GM23248 (cell line): ENCODE data around the gene CD300LF. TPM values are rescaled to one million over a fixed set of nuclear protein-coding genes. Genes with fewer than 3 reads are reported as not detected.

ENCODE experiments used
- DNase-seq: peaks from one replicate; pipeline ENCODE4 v3.0.0-alpha.2; 2015
- H2AFZ ChIP-seq: fragments of 200-600 bp; sonication (generic); 2 replicates; pipeline ENCODE4 v1.6.1; 2016; ENCODE audit warnings: antibody characterized with exemption
- H3F3A ChIP-seq: fragments of 200-600 bp; sonication (generic); 2 replicates; pipeline ENCODE4 v1.6.1; 2016; ENCODE audit warnings: mild to moderate bottlenecking, antibody characterized with exemption, mixed run types; ENCODE audit not compliant: insufficient read depth
- H3K27ac ChIP-seq: fragments of 200-600 bp; sonication (generic); 2 replicates; pipeline ENCODE4 v1.5.1; 2016; ENCODE audit warnings: mild to moderate bottlenecking
- H3K27me3 ChIP-seq: fragments of 200-600 bp; sonication (generic); replicated peaks from 2 replicates; pipeline ENCODE4 v1.6.1; 2016; ENCODE audit warnings: mild to moderate bottlenecking; ENCODE audit not compliant: insufficient read depth
- H3K36me3 ChIP-seq: fragments of 200-600 bp; sonication (generic); 2 replicates; pipeline ENCODE4 v1.6.1; 2016; ENCODE audit warnings: low read depth, mild to moderate bottlenecking
- H3K4me1 ChIP-seq: fragments of 200-600 bp; sonication (generic); 2 replicates; pipeline ENCODE4 v1.6.1; 2016; ENCODE audit warnings: mild to moderate bottlenecking; ENCODE audit not compliant: insufficient read depth
- H3K4me2 ChIP-seq: fragments of 200-600 bp; sonication (generic); one replicate; pipeline ENCODE4 v1.6.1; 2016; ENCODE audit warnings: mild to moderate bottlenecking; ENCODE audit not compliant: unreplicated experiment
- H3K4me3 ChIP-seq: fragments of 200-600 bp; sonication (generic); 2 replicates; pipeline ENCODE4 v1.5.1; 2016; ENCODE audit warnings: mild to moderate bottlenecking
- H3K79me2 ChIP-seq: fragments of 200-600 bp; sonication (generic); 2 replicates; pipeline ENCODE4 v1.6.1; 2016; ENCODE audit warnings: mild to moderate bottlenecking; ENCODE audit not compliant: insufficient read depth
- H3K9ac ChIP-seq: fragments of 200-600 bp; sonication (generic); 2 replicates; pipeline ENCODE4 v1.6.1; 2016; ENCODE audit warnings: mild to moderate bottlenecking
- H3K9me2 ChIP-seq: fragments of 200-600 bp; sonication (generic); 2 replicates; pipeline ENCODE4 v1.6.1; 2016; ENCODE audit warnings: mixed run types, mild to moderate bottlenecking, moderate library complexity; ENCODE audit not compliant: insufficient read depth
- H3K9me3 ChIP-seq: fragments of 200-600 bp; sonication (generic); one replicate; pipeline ENCODE4 v1.6.1; 2017; ENCODE audit warnings: low read depth
- H4K20me1 ChIP-seq: fragments of 200-600 bp; sonication (generic); 2 replicates; pipeline ENCODE4 v1.6.0; 2016; ENCODE audit not compliant: insufficient read depth
- EZH2 ChIP-seq: fragments of 200-600 bp; sonication (generic); IDR thresholded peaks from 2 replicates; pipeline ENCODE4 v1.6.1; 2018; ENCODE audit warnings: antibody characterized with exemption, mild to moderate bottlenecking; ENCODE audit not compliant: insufficient read depth, poor library complexity, severe bottlenecking
- EZH2phosphoT487 ChIP-seq: fragments of 200-600 bp; sonication (generic); IDR thresholded peaks from 2 replicates; pipeline ENCODE4 v1.6.1; 2018; ENCODE audit warnings: antibody characterized with exemption, moderate library complexity, mild to moderate bottlenecking, low read depth; ENCODE audit not compliant: insufficient read depth
- WGBS, 2 experiments: methylation state at CpG; one replicate each; pipeline ENCODE4 v1.1.6; 2015 to 2017; ENCODE audit warnings: low lambda C conversion rate in 2 of 2, low coverage in 1 of 2; ENCODE audit errors: missing lambda C conversion rate in 2 of 2; 5-methylcytosine and 5-hydroxymethylcytosine counted together
- in situ Hi-C: fragments of 300-500 bp; cut with MboI; formaldehyde crosslinking; loops from 2 replicates; pipeline ENCODE4 v1.15.0; 2020
- polyA plus RNA-seq: library from polyadenylated mRNA; unstranded; fragments of >200 nt; fragmentation: Nextera tagmentation; extraction: Ambion mirVana; gene quantifications from 2 replicates; pipeline ENCODE4 v1.2.1, GENCODE V29; 2016
- total RNA-seq: library from RNA; depleted of rRNA; stranded (reverse); fragments of >200 nt; shearing (Covaris generic); gene quantifications from 2 replicates; pipeline ENCODE4 v1.2.3, GENCODE V29; 2014

CD300LF gene
- total and polyA plus RNA-seq, 2 experiments from 2014 or later, result not detected

- Histone ChIP-seq H3K27me3 (no peaks in the 10 kb centered on the region), H3F3A (no peaks in the 10 kb centered on the region), H2AFZ (no peak overlapping the region), H3K79me2 (no peaks in the 10 kb centered on the region), H3K27ac (no peak overlapping the region), H3K4me1 (no peaks in the 10 kb centered on the region), H3K36me3 (no peaks in the 10 kb centered on the region), H3K9ac (no peak overlapping the region), H3K9me2 (no peaks in the 10 kb centered on the region), H4K20me1 (no peaks in the 10 kb centered on the region), H3K4me3 (no peak overlapping the region), H3K4me2 (no peak overlapping the region), H3K9me3 (no peaks in the 10 kb centered on the region)
- in situ Hi-C loops, result no loop called here
- 82 to 83% methylated on average over 9 of the region's 9 CpGs for WGBS, 2 experiments
- DNase-seq, result no peak
- TF ChIP-seq EZH2phosphoT487 (no peak), EZH2 (no peak)
Measured at GRCh38 chr17:74752415-74752814, 39.7 kb upstream of the CD300LF start.

GRCh38 chr17:74750327-74751069, 37.8 kb upstream of the CD300LF start:
- no peak for DNase-seq
- no peak overlapping the region for H3K9ac ChIP-seq
- no peaks in the 10 kb centered on the region for H3K79me2 ChIP-seq
- TF ChIP-seq EZH2phosphoT487 (no peak), EZH2 (no peak)
- H4K20me1 ChIP-seq, result no peaks in the 10 kb centered on the region
- H3K9me3 ChIP-seq, result no peaks in the 10 kb centered on the region
- H2AFZ ChIP-seq, result no peak overlapping the region
- 89% methylated on average over 13 of the region's 13 CpGs for WGBS, 2 experiments
- H3K27me3 ChIP-seq, result no peaks in the 10 kb centered on the region
- H3K4me1 ChIP-seq, result no peaks in the 10 kb centered on the region
- no peaks in the 10 kb centered on the region for H3K36me3 ChIP-seq
- no peaks in the 10 kb centered on the region for H3K9me2 ChIP-seq
- H3F3A ChIP-seq, result no peaks in the 10 kb centered on the region
- in situ Hi-C loops, result no loop called here
- no peak overlapping the region for H3K4me3 ChIP-seq
- H3K27ac ChIP-seq, result no peak overlapping the region
- H3K4me2 ChIP-seq, result no peak overlapping the region

GRCh38 chr17:74750039-74750326, 37.3 kb upstream of the CD300LF start:
- Histone ChIP-seq H3K36me3 (no peaks in the 10 kb centered on the region), H3K4me2 (no peak overlapping the region), H3F3A (no peaks in the 10 kb centered on the region), H3K4me1 (no peaks in the 10 kb centered on the region), H3K9me3 (no peaks in the 10 kb centered on the region), H3K4me3 (no peak overlapping the region; the same call in 1 of the 2 replicates), H3K79me2 (no peaks in the 10 kb centered on the region), H3K27ac (no peak overlapping the region), H2AFZ (no peak overlapping the region), H4K20me1 (no peaks in the 10 kb centered on the region), H3K27me3 (no peaks in the 10 kb centered on the region), H3K9me2 (no peaks in the 10 kb centered on the region), H3K9ac (no peak overlapping the region)
- 94 to 100% methylated on average over 6 of the region's 6 CpGs for WGBS, 2 experiments
- TF ChIP-seq EZH2 (no peak), EZH2phosphoT487 (no peak)
- no peak for DNase-seq
- in situ Hi-C loops, result no loop called here

- no peaks in the 10 kb centered on the region for H3K9me2 ChIP-seq
- H3K36me3 ChIP-seq, result no peaks in the 10 kb centered on the region
- H3F3A ChIP-seq, result no peaks in the 10 kb centered on the region
- H3K4me1 ChIP-seq, result no peaks in the 10 kb centered on the region
- no peaks in the 10 kb centered on the region for H3K9me3 ChIP-seq
- H3K27ac ChIP-seq, result no peak overlapping the region
- peak overlapping the region; percentile 81 for H3K4me2 ChIP-seq
- H3K79me2 ChIP-seq, result no peaks in the 10 kb centered on the region
- TF ChIP-seq EZH2 (no peak), EZH2phosphoT487 (no peak)
- peak overlapping the region; percentile 85 for H2AFZ ChIP-seq
- H3K9ac ChIP-seq, result peak overlapping the region; percentile 41; the same call in 1 of the 2 replicates
- H3K4me3 ChIP-seq, result peak overlapping the region; percentile 76
- WGBS, 2 experiments, result 30 to 35% methylated on average over 31 to 46 of the region's 46 CpGs
- in situ Hi-C loops, result loop anchor here (10.0 kb wide), 1 partner anchor 115 kb away; no protein-coding TSS in a partner anchor
- H3K27me3 ChIP-seq, result no peaks in the 10 kb centered on the region
- DNase-seq, result peak; percentile 19
- no peaks in the 10 kb centered on the region for H4K20me1 ChIP-seq
Measured at GRCh38 chr17:74749279-74750038, 36.7 kb upstream of the CD300LF start.
